ENCODE data around the gene PRSS21.

DNA sequence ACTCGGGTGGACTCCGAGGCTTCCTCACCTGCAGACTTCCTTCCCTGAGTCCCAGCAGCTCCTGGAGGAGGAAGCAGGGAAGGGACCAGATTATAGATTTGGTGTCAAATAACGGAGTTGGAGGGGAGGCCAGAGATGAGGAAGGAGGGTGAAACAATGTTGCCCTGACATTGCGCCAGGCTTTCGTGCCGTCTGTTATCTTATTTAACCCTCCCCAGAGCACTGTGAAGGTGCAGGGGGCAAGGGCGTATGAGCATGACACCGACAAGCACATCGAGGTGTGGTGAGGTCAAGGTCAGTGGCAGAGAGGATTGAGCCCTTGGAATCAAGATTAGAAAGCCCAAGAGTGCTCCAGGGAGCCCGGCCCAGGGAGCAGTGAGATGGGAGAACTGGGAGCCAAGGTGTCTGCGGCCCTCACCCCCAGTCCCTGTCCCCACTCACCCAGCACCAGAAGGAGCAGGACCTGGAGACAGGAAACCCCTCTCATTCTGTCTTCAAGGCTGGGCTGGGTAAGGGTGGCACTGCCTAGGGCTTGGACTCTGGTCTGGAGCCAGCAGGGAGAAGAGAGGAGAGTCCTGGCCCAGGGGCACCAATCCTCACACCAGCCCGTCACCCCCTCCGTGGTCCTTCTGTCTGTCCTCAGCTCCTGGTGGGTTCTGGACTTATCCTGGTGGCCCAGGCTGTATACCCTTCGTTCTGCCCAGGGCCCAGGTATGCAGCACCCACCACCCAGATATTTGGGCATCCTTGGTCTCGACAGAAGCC, 30.8 kb upstream of the PRSS21 start:
- no peak for TF ChIP-seq EZH2phosphoT487 (IDR thresholded peaks at IDR 0.05; ENCODE audit: borderline replicate concordance, low read length)
- TF ChIP-seq, protein P1, sequence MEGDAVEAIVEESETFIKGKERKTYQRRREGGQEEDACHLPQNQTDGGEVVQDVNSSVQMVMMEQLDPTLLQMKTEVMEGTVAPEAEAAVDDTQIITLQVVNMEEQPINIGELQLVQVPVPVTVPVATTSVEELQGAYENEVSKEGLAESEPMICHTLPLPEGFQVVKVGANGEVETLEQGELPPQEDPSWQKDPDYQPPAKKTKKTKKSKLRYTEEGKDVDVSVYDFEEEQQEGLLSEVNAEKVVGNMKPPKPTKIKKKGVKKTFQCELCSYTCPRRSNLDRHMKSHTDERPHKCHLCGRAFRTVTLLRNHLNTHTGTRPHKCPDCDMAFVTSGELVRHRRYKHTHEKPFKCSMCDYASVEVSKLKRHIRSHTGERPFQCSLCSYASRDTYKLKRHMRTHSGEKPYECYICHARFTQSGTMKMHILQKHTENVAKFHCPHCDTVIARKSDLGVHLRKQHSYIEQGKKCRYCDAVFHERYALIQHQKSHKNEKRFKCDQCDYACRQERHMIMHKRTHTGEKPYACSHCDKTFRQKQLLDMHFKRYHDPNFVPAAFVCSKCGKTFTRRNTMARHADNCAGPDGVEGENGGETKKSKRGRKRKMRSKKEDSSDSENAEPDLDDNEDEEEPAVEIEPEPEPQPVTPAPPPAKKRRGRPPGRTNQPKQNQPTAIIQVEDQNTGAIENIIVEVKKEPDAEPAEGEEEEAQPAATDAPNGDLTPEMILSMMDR (IDR thresholded peaks at IDR 0.05; ENCODE audit: low read depth, low read length, poor library complexity, severe bottlenecking): no peak

Data from DOHH2 (cell line).